Measurements from ENCODE around the gene OR52I1.

OR52I1 gene

GRCh38 chr11:4577761-4578160 is 16.1 kb upstream of the OR52I1 start:
- Histone ChIP-seq H3K36me3 (ENCODE audit: insufficient read depth, low read length) (no peaks in the 10 kb centered on the region), H3K4me1 (ENCODE audit: control insufficient read depth, insufficient read depth, low read length, unreplicated experiment) (no peaks in the 10 kb centered on the region), H3K4me3 (ENCODE audit: low read depth, low read length) (no peak overlapping the region), H3K79me2 (ENCODE audit: control insufficient read depth, insufficient read depth, low read length, unreplicated experiment) (no peaks in the 10 kb centered on the region), H3K27ac (ENCODE audit: low read depth, low read length) (no peak overlapping the region), H2AFZ (ENCODE audit: low read length, unreplicated experiment) (no peak overlapping the region), H3K27me3 (ENCODE audit: insufficient read depth, low read length) (peaks cover 51% of the 10 kb centered on the region)

GRCh38 chr11:4578624-4579023 is 15.2 kb upstream of the OR52I1 start:
- peaks cover 48% of the 10 kb centered on the region for H3K27me3 ChIP-seq (ENCODE audit: insufficient read depth, low read length)
- H3K27ac ChIP-seq (ENCODE audit: low read depth, low read length): no peak overlapping the region
- no peak overlapping the region for H3K4me3 ChIP-seq (ENCODE audit: low read depth, low read length)
- H3K79me2 ChIP-seq (ENCODE audit: control insufficient read depth, insufficient read depth, low read length, unreplicated experiment): no peaks in the 10 kb centered on the region
- no peaks in the 10 kb centered on the region for H3K4me1 ChIP-seq (ENCODE audit: control insufficient read depth, insufficient read depth, low read length, unreplicated experiment)
- no peaks in the 10 kb centered on the region for H3K36me3 ChIP-seq (ENCODE audit: insufficient read depth, low read length)
- H2AFZ ChIP-seq (ENCODE audit: low read length, unreplicated experiment): no peak overlapping the region

GRCh38 chr11:4580124-4580523 is 13.7 kb upstream of the OR52I1 start:
- no peak overlapping the region for H3K4me3 ChIP-seq (ENCODE audit: low read depth, low read length)
- H3K27ac ChIP-seq (ENCODE audit: low read depth, low read length): no peak overlapping the region
- no peak overlapping the region for H2AFZ ChIP-seq (ENCODE audit: low read length, unreplicated experiment)

GRCh38 chr11:4581443-4581842 is 12.4 kb upstream of the OR52I1 start, which contains the start of gene OR52I2:
OR52I2 (plus strand) TSS chr11:4581743.
- no peak within 1 kb of the TSS for H2AFZ ChIP-seq (ENCODE audit: low read length, unreplicated experiment)
- no peaks in the 10 kb centered on the region for H3K79me2 ChIP-seq (ENCODE audit: control insufficient read depth, insufficient read depth, low read length, unreplicated experiment)
- no peak within 1 kb of the TSS for H3K4me3 ChIP-seq (ENCODE audit: low read depth, low read length)
- H3K4me1 ChIP-seq (ENCODE audit: control insufficient read depth, insufficient read depth, low read length, unreplicated experiment): no peaks in the 10 kb centered on the region
- H3K27ac ChIP-seq (ENCODE audit: low read depth, low read length): no peak within 1 kb of the TSS
- no peaks in the 10 kb centered on the region for H3K36me3 ChIP-seq (ENCODE audit: insufficient read depth, low read length)
- peaks cover 52% of the 10 kb centered on the region for H3K27me3 ChIP-seq (ENCODE audit: insufficient read depth, low read length)

More at GRCh38 chr11:4580124-4580523, 13.7 kb upstream of the OR52I1 start:
- H3K79me2 ChIP-seq (ENCODE audit: control insufficient read depth, insufficient read depth, low read length, unreplicated experiment): no peaks in the 10 kb centered on the region
- H3K4me1 ChIP-seq (ENCODE audit: control insufficient read depth, insufficient read depth, low read length, unreplicated experiment): no peaks in the 10 kb centered on the region
- peaks cover 60% of the 10 kb centered on the region for H3K27me3 ChIP-seq (ENCODE audit: insufficient read depth, low read length)
- H3K36me3 ChIP-seq (ENCODE audit: insufficient read depth, low read length): no peaks in the 10 kb centered on the region

- Histone ChIP-seq H3K36me3 (ENCODE audit: insufficient read depth, low read length) (no peaks in the 10 kb centered on the region), H3K27ac (ENCODE audit: low read depth, low read length) (no peak overlapping the region), H3K27me3 (ENCODE audit: insufficient read depth, low read length) (peaks cover 33% of the 10 kb centered on the region)
These were observed 4.8 kb upstream of the OR52I1 start for GRCh38 chr11:4589017-4589416.

GRCh38 chr11:4605057-4605456 is 11.2 kb downstream of the OR52I1 start:
- peaks cover 15% of the 10 kb centered on the region for H3K4me1 ChIP-seq (ENCODE audit: control insufficient read depth, insufficient read depth, low read length, unreplicated experiment)
- H2AFZ ChIP-seq (ENCODE audit: low read length, unreplicated experiment): no peak overlapping the region
- no peak overlapping the region for H3K27ac ChIP-seq (ENCODE audit: low read depth, low read length)
- no peaks in the 10 kb centered on the region for H3K27me3 ChIP-seq (ENCODE audit: insufficient read depth, low read length)
- no peak overlapping the region for H3K4me3 ChIP-seq (ENCODE audit: low read depth, low read length)
- peaks cover 7% of the 10 kb centered on the region for H3K79me2 ChIP-seq (ENCODE audit: control insufficient read depth, insufficient read depth, low read length, unreplicated experiment)
- peaks cover 11% of the 10 kb centered on the region for H3K36me3 ChIP-seq (ENCODE audit: insufficient read depth, low read length)

More at GRCh38 chr11:4589017-4589416, 4.8 kb upstream of the OR52I1 start:
- Histone ChIP-seq H3K4me3 (ENCODE audit: low read depth, low read length) (no peak overlapping the region), H3K4me1 (ENCODE audit: control insufficient read depth, insufficient read depth, low read length, unreplicated experiment) (no peaks in the 10 kb centered on the region), H3K79me2 (ENCODE audit: control insufficient read depth, insufficient read depth, low read length, unreplicated experiment) (no peaks in the 10 kb centered on the region), H2AFZ (ENCODE audit: low read length, unreplicated experiment) (no peak overlapping the region)

GRCh38 chr11:4606231-4607015 is 12.6 kb downstream of the OR52I1 start:
- Histone ChIP-seq H2AFZ (ENCODE audit: low read length, unreplicated experiment) (peak overlapping the region; percentile 55), H3K27ac (ENCODE audit: low read depth, low read length) (no peak overlapping the region), H3K79me2 (ENCODE audit: control insufficient read depth, insufficient read depth, low read length, unreplicated experiment) (peaks cover 7% of the 10 kb centered on the region), H3K36me3 (ENCODE audit: insufficient read depth, low read length) (peaks cover 11% of the 10 kb centered on the region), H3K4me1 (ENCODE audit: control insufficient read depth, insufficient read depth, low read length, unreplicated experiment) (peaks cover 15% of the 10 kb centered on the region), H3K27me3 (ENCODE audit: insufficient read depth, low read length) (no peaks in the 10 kb centered on the region), H3K4me3 (ENCODE audit: low read depth, low read length) (peak overlapping the region; percentile 91)

GRCh38 chr11:4607096-4607495 is 13.3 kb downstream of the OR52I1 start:
- H3K27me3 ChIP-seq (ENCODE audit: insufficient read depth, low read length): no peaks in the 10 kb centered on the region
- peak overlapping the region; percentile 92 for H2AFZ ChIP-seq (ENCODE audit: low read length, unreplicated experiment)
- H3K36me3 ChIP-seq (ENCODE audit: insufficient read depth, low read length): peaks cover 11% of the 10 kb centered on the region
- peaks cover 15% of the 10 kb centered on the region for H3K4me1 ChIP-seq (ENCODE audit: control insufficient read depth, insufficient read depth, low read length, unreplicated experiment)
- peaks cover 7% of the 10 kb centered on the region for H3K79me2 ChIP-seq (ENCODE audit: control insufficient read depth, insufficient read depth, low read length, unreplicated experiment)
- H3K4me3 ChIP-seq (ENCODE audit: low read depth, low read length): peak overlapping the region; percentile 91
- H3K27ac ChIP-seq (ENCODE audit: low read depth, low read length): peak overlapping the region; percentile 77

- Histone ChIP-seq H3K27ac (ENCODE audit: low read depth, low read length) (peak within 1 kb of the TSS; percentile 77), H3K79me2 (ENCODE audit: control insufficient read depth, insufficient read depth, low read length, unreplicated experiment) (peaks cover 7% of the 10 kb centered on the region), H3K27me3 (ENCODE audit: insufficient read depth, low read length) (no peaks in the 10 kb centered on the region), H2AFZ (ENCODE audit: low read length, unreplicated experiment) (peak within 1 kb of the TSS; percentile 99), H3K4me3 (ENCODE audit: low read depth, low read length) (peak within 1 kb of the TSS; percentile 91), H3K36me3 (ENCODE audit: insufficient read depth, low read length) (peaks cover 10% of the 10 kb centered on the region), H3K4me1 (ENCODE audit: control insufficient read depth, insufficient read depth, low read length, unreplicated experiment) (peaks cover 15% of the 10 kb centered on the region)
These were observed 14.2 kb downstream of the OR52I1 start, which contains the start of gene TRIM68 for GRCh38 chr11:4607781-4608666. TRIM68 (minus strand) TSS chr11:4608231; CDS start chr11:4605504, 2,727 bp downstream.

- Histone ChIP-seq H3K27me3 (ENCODE audit: insufficient read depth, low read length) (peaks cover 12% of the 10 kb centered on the region; the same call in 1 of the 2 replicates), H3K4me3 (ENCODE audit: low read depth, low read length) (peak overlapping the region; percentile 58), H3K36me3 (ENCODE audit: insufficient read depth, low read length) (no peaks in the 10 kb centered on the region), H3K4me1 (ENCODE audit: control insufficient read depth, insufficient read depth, low read length, unreplicated experiment) (peaks cover 15% of the 10 kb centered on the region), H3K27ac (ENCODE audit: low read depth, low read length) (no peak overlapping the region), H3K79me2 (ENCODE audit: control insufficient read depth, insufficient read depth, low read length, unreplicated experiment) (peaks cover 7% of the 10 kb centered on the region), H2AFZ (ENCODE audit: low read length, unreplicated experiment) (peak overlapping the region; percentile 92)
These were observed 16.6 kb downstream of the OR52I1 start for GRCh38 chr11:4610258-4610935.

Data from ACC112 (cell line).